Activated T-cell treated with anti-CD3 and anti-CD28 coated beads, Interleukin-2, amount 50 U/mL, for 24 hours (primary cell): ENCODE data around the gene ACTR5.
"Not testable (repeated sequence)": the region's sequence is repeated elsewhere in the genome, so short reads cannot be mapped to it uniquely, and the experiment has no call there.

Source experiments
- DNase-seq: peaks from one replicate; pipeline ENCODE4 v3.0.0-alpha.2; 2020
- H3K27ac Mint-ChIP-seq: 2 replicates; pipeline ENCODE4 v1.8.0; 2020; ENCODE audit warnings: mild to moderate bottlenecking, mixed read lengths
- H3K27me3 Mint-ChIP-seq: 2 replicates; pipeline ENCODE4 v1.8.0; 2020; ENCODE audit warnings: mixed read lengths
- H3K36me3 Mint-ChIP-seq: 2 replicates; pipeline ENCODE4 v1.8.0; 2020; ENCODE audit warnings: low read depth, mixed read lengths
- H3K4me1 Mint-ChIP-seq: 2 replicates; pipeline ENCODE4 v1.8.0; 2020; ENCODE audit warnings: low read depth, mixed read lengths
- H3K4me3 Mint-ChIP-seq: 2 replicates; pipeline ENCODE4 v1.8.0; 2020; ENCODE audit warnings: mild to moderate bottlenecking, moderate library complexity, mixed read lengths
- H3K9me3 Mint-ChIP-seq: 2 replicates; pipeline ENCODE4 v1.8.0; 2020; ENCODE audit warnings: mixed read lengths

The ACTR5 gene

DNA sequence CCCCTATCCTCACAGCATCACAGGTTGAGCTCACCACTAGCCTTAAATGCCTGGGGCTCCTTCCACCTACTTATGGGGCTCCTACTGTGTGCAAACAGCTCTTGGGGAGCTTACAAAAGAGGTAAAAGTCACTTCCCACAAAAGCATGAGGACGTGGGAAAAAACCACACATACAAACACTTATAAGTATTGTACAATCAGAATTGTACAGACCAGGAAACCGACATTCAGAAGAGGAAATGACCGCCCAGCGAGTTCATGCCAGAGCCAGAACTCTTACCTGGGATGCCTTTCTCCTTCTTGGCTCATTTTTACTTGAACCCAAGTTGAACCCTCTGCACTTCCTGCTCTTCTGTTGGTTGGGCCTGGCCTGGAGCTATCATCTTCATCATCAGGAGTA, 50.9 kb downstream of the ACTR5 start:
- Mint-ChIP-seq H3K27me3 (no peaks in the 10 kb centered on the region), H3K27ac (no peak overlapping the region), H3K36me3 (no peaks in the 10 kb centered on the region), H3K4me1 (peaks cover 25% of the 10 kb centered on the region), H3K9me3 (peaks cover 5% of the 10 kb centered on the region), H3K4me3 (no peak overlapping the region)
- no peak for DNase-seq

DNA sequence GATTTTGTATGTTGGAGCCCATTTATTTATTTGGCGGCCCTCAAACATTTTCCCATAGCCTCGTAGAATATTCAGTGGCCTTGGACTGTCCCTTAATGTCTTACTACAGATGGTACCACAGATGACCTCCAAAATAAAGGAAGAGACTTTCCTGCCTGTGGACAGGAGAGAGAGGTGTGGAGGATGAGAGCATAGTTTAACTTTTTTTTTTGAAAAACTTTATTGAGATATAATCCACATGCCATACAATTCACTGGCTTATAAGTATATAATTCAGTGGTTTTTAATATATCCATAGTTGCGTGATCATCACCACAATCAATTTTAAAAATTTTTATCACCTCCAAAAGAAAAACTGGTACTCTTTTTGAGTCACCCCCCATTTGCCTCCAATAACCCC, 52.6 kb downstream of the ACTR5 start:
- no peak overlapping the region for H3K4me3 Mint-ChIP-seq
- H3K27ac Mint-ChIP-seq: no peak overlapping the region
- DNase-seq: no peak
- peaks cover 37% of the 10 kb centered on the region for H3K4me1 Mint-ChIP-seq
- no peaks in the 10 kb centered on the region for H3K27me3 Mint-ChIP-seq
- H3K36me3 Mint-ChIP-seq: peaks cover 7% of the 10 kb centered on the region
- H3K9me3 Mint-ChIP-seq: peaks cover 5% of the 10 kb centered on the region

DNA sequence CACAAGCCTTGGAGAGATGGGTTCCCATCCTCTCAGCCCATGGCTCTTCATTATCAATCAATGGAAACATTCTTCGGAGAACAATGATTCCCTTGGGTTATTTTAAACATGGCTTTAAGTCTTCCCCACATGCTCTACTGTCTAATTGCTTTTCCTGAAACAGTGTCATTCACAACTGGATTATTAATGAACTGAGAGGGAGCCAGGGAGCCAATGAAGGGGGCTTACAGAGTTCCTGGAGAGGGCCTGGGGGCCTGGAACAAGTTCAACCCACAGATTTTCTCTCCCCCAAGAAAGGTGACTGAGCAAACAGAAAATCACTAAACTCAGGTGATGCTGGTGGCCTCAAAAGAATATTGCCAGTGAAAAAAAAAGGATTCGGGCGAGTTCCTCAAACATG, 56.0 kb downstream of the ACTR5 start:
- Mint-ChIP-seq H3K27ac (peak overlapping the region; percentile 95), H3K9me3 (no peaks in the 10 kb centered on the region), H3K4me3 (peak overlapping the region; percentile 93), H3K27me3 (no peaks in the 10 kb centered on the region), H3K36me3 (peaks cover 33% of the 10 kb centered on the region), H3K4me1 (peaks cover 46% of the 10 kb centered on the region)
- DNase-seq: no peak

DNA sequence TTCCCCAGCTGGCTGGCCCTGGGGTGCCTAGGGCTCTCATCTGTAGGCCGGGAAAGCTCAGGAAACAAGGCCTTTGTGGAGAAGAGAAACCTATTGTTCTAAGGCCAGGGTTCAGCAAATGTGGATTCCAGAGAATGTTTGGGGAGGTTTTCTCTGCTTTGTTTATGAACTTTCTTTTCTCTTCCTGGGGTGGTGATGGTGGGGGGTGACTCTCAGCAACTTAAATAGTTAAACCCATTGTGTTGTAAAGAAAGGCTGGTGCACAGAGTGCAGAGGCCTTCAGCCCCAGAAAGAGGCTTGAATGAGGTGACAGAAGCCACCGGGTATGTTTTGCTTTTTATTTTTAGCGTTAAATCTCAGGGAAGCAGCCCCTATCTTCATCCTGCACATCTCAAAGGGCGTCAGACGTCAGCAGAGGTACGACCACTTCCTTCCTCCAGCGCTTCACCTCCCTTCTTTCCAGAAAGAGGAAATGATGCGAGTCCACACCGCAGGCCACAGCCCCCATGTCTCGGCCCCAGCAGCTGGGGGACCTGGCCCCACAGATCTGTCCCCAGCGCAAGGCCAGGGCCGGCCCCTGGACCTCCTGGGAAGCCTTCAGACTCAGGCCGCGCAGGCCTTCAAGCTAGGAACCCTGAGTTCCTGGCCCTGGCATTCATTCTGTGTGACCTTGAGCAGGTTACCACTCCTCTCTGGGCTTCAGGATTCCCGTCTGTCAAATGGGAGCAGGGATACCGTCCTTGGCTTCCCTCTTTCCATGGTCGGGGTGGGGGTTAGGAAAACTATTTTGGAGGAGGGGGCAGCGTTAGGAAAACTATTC, 56.6 kb downstream of the ACTR5 start:
- peaks cover 48% of the 10 kb centered on the region for H3K4me1 Mint-ChIP-seq
- H3K9me3 Mint-ChIP-seq: no peaks in the 10 kb centered on the region
- peak overlapping the region; percentile 93 for H3K4me3 Mint-ChIP-seq
- H3K27ac Mint-ChIP-seq: peak overlapping the region; percentile 95
- no peaks in the 10 kb centered on the region for H3K27me3 Mint-ChIP-seq
- peak; percentile 74 for DNase-seq
- H3K36me3 Mint-ChIP-seq: peaks cover 40% of the 10 kb centered on the region

DNA sequence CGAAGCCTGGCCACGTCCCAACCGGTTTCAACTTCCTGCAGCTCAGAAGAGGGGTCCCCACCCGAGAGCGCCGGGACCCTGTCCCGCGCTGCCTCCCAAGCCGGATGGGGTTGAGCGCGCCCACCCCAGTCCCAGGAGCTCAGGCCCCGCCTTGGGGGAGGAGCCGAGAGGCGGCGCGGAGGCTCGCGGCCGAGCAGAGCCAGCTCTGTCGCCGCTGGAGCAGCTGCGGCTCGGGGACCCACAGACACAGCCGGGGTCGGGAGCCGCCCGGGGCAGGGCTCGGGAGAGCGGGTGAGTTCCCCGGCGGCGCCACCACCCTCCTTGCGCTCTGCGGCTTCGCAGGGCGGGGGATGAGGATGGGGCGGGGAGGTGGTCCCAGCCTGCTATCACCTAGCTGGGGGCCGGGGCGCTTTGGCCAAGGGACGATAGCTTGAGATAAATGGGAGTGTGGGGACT, 57.3 kb downstream of the ACTR5 start, which contains the start of gene PPP1R16B:
TSS of gene PPP1R16B (plus strand) at position 196 of the 456 bp plus-strand sequence. CDS start 30,229 bp downstream, outside the sequence.
- H3K27ac Mint-ChIP-seq: peak within 1 kb of the TSS; percentile 95
- H3K36me3 Mint-ChIP-seq: peaks cover 47% of the 10 kb centered on the region
- peak; percentile 88 for DNase-seq
- H3K4me1 Mint-ChIP-seq: peaks cover 55% of the 10 kb centered on the region
- H3K9me3 Mint-ChIP-seq: no peaks in the 10 kb centered on the region
- no peaks in the 10 kb centered on the region for H3K27me3 Mint-ChIP-seq
- H3K4me3 Mint-ChIP-seq: peak within 1 kb of the TSS; percentile 93

DNA sequence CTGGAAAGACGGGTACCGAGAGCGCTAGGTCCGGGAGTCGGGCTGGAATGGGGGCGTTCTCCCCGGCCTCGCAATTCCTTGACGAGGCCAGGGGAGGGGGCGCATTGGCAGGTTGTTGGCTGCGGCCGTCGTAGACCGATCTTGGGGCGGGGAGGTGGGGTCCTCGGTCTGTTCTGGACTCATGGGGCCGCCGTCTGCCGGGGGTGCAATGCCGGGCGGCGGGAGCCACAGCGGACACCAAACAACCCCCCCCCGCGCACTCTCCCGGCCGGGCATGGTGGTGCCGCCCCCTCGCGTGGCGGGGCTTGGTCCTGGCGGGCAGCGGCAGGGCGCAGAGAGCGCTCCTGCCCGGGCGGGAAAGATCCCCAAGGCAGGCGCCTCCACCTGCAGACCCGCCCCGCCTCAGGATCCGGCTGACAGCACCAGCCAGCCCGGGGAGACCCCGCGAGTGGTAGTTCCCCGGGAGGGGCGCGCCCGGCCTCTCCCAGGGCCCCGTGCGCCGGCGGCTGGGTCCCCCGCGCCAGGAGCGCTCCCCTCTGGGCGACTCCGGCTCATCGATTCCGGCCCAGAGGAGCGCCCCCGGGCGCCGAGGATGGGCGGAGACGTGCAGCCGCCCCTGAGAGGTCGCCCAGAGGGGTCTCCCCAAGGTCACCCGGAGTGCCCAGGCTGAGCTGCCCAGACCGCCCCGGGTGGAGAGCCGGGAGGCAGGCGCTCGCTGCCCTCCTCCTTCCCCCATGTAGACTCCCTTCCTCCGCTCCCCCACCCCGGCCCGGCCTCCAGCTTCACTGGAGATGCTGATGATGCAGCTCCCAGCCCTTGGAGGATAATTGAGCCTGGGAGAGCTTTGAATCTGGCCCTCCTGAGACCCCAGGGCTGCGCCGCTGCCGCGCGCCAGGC, 57.9 kb downstream of the ACTR5 start:
- DNase-seq: peak; percentile 73
- peak overlapping the region; percentile 95 for H3K27ac Mint-ChIP-seq
- no peaks in the 10 kb centered on the region for H3K9me3 Mint-ChIP-seq
- H3K27me3 Mint-ChIP-seq: no peaks in the 10 kb centered on the region
- peaks cover 53% of the 10 kb centered on the region for H3K36me3 Mint-ChIP-seq
- H3K4me1 Mint-ChIP-seq: peaks cover 61% of the 10 kb centered on the region
- peak overlapping the region; percentile 93 for H3K4me3 Mint-ChIP-seq

DNA sequence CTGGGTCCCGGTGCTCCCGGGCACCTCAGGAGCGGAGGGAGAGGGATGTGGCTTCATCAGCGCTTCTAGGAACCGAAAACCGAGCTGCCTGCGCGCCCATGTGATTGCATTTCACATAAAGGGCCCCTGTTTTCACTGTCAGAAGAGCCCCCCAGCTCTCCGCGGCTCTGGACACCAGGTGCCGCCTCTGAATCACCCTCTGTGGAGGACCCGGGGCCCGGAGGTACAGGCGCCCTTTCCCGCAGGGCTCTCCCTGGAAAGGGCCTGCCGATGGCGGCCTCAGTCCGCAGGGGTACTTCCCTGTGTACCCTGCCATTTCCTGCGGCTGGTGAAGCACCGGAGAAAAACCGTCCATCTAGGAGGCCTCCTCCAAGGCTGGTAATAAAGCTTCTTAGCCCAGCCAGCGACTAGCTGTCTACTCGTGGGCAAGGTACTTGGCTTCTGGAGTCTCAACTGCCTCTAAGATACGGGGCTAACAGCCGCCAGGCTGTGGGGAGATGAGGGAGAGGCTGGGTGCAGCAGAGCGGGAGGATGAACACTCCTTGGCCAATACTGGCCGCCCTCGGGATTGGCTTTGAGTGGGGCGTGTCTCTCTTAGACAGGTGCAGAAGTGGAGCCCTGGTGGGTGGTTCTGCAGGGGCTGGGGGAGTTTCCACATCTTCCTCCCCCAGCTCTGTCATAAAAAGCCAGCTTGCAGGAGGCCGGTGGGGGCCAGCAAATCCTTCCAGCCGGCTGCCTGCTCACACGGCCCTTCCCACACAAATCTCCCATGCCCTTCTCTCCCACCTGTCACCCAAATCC, 58.8 kb downstream of the ACTR5 start:
- H3K9me3 Mint-ChIP-seq: no peaks in the 10 kb centered on the region
- peaks cover 62% of the 10 kb centered on the region for H3K36me3 Mint-ChIP-seq
- H3K4me1 Mint-ChIP-seq: peaks cover 68% of the 10 kb centered on the region
- no peaks in the 10 kb centered on the region for H3K27me3 Mint-ChIP-seq
- H3K27ac Mint-ChIP-seq: peak overlapping the region; percentile 90
- peak; percentile 59 for DNase-seq
- peak overlapping the region; percentile 89 for H3K4me3 Mint-ChIP-seq

DNA sequence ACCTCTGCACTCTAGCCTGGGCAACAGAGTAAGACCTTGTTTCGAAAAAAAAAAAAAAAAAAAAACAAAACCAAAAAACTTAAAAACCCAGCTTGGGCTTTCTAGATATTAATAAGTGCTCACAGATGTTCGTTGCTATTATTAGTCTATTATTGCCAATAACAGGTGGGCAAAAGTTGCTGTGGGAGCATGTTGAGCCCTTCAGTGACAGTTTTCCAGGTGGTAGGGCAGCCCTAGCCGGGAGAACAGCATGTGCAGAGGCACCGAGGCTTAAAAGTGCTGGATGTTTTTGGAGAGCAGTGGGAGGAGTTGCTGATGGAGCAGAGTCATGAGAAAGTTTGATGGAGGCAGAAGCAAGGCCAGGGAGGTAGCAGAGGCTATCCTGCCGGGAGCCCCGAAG, 61.7 kb downstream of the ACTR5 start:
- peaks cover 85% of the 10 kb centered on the region for H3K36me3 Mint-ChIP-seq
- H3K4me3 Mint-ChIP-seq: peak overlapping the region; percentile 38
- DNase-seq: no peak
- peak overlapping the region; percentile 90 for H3K27ac Mint-ChIP-seq
- no peaks in the 10 kb centered on the region for H3K9me3 Mint-ChIP-seq
- peaks cover 77% of the 10 kb centered on the region for H3K4me1 Mint-ChIP-seq
- no peaks in the 10 kb centered on the region for H3K27me3 Mint-ChIP-seq

DNA sequence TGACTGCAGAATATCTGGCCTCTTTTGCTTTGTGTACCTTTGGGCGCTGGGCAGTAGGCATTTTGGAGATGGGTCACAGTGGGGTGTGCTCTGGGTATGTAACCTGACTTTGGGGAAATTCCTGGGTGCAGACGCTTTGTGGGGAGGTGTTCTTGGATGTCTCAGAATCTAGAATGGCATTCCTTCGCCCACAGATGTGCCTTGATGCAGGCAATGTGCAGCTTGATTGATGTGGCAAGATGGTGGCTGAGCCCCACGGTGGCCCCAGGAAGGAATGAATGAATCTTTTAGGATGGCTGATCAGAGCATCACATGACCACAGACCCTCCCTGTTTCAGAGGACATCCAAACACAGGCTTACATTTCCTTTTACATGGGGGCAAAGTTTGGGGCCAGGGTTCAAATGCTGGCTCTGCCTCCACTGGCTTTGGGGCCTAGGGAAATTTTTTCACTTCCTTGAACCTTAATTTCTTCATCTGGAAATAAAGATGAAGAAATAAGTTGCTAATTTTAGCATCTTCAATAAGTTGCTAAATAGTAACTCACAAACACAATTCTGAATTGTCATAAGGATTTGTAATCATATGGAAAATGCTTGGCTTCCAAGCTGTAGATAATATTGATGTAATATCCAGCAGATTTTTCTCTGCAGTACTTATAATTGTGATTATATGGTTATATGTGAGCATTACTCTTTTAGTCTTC, 62.8 kb downstream of the ACTR5 start:
- H3K4me3 Mint-ChIP-seq: peak overlapping the region; percentile 43
- H3K9me3 Mint-ChIP-seq: no peaks in the 10 kb centered on the region
- no peak for DNase-seq
- no peaks in the 10 kb centered on the region for H3K27me3 Mint-ChIP-seq
- peak overlapping the region; percentile 70 for H3K27ac Mint-ChIP-seq
- H3K36me3 Mint-ChIP-seq: peaks cover 90% of the 10 kb centered on the region
- peaks cover 84% of the 10 kb centered on the region for H3K4me1 Mint-ChIP-seq

DNA sequence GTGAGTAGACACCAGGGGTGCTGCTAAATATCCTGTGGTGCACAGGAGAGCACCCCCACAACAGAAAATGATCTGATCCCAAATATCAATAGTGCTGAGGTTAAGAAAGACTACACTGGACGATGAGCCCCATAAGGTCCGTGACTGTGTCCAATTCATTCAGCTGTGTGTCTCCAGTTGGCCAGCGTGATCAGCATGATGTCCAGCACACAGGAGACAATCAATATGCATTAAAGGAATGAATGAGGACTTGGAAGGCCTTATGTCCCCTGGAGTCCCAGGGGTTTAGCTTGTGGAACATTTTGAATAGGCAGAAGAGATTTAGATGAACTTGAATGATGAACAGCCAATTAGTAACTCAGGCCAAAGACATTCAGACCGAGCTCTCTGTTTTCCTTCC, 63.5 kb downstream of the ACTR5 start:
- no peak for DNase-seq
- H3K36me3 Mint-ChIP-seq: peaks cover 95% of the 10 kb centered on the region

DNA sequence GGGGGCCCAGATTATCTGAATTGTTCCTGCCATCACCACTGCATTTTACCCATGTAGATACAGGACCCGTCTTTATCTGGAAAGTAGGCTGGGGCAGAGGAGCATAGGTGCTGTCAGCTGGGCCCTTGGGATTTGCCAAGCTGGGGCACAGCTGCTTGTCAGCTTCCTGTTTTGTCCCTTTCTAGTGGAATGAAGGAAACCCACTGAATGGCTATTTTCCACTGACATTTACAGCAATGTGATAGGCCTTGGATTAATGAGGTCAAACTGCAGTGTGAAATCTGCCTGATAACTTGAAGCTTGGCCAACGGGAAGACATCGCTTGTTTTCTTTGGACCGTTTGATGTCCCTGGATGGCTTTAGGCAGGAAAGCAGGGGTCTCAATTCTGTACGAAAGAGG, 63.9 kb downstream of the ACTR5 start:
- peaks cover 95% of the 10 kb centered on the region for H3K36me3 Mint-ChIP-seq
- H3K9me3 Mint-ChIP-seq: no peaks in the 10 kb centered on the region
- peaks cover 93% of the 10 kb centered on the region for H3K4me1 Mint-ChIP-seq
- peak; percentile 18 for DNase-seq
- H3K4me3 Mint-ChIP-seq: no peak overlapping the region
- H3K27ac Mint-ChIP-seq: peak overlapping the region; percentile 69
- no peaks in the 10 kb centered on the region for H3K27me3 Mint-ChIP-seq

More for the DNA sequence above, 63.5 kb downstream of the ACTR5 start:
- H3K27me3 Mint-ChIP-seq: no peaks in the 10 kb centered on the region
- H3K9me3 Mint-ChIP-seq: no peaks in the 10 kb centered on the region
- H3K4me1 Mint-ChIP-seq: peaks cover 91% of the 10 kb centered on the region
- H3K27ac Mint-ChIP-seq: peak overlapping the region; percentile 69
- no peak overlapping the region for H3K4me3 Mint-ChIP-seq

DNA sequence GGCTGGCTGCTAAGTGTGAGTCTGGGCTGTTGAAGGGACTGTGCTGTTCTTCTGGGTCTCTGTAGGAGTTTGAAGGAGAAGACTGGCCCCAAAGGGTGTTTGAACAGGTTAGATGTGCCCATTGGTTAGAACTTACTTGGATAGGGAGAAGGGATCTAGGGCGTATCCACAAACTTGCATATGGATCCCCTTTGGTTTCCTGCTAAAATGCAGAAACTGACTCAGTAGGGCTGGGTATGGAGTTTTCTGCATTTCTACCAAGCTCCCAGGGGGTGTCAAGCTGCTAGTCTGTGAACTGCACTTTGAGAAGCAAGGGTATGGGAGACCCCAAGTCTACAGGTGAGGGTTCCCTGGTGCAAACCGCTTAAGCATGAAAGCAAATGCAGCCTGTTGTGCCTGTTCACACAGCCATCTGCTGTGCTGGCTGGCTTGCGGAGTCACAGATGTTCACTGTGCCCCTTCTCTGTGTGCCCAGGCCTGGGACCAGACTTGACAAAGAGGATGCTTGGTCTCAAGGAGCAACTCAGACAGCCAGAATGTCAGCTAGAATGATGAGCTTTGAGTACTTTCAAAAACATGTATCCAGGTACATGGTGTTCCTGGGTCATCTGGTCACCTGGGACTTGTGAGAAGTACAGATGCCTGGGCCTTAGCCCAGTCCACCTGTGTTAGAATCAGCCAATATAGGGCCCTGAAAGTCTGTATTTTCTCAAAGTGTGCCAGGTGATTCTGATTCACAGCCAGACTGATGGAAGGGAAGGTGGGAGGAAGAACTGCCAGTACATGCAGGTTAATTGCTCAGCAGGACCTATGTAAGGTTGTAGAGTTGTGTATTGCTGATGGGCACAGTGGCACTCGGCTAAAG, 64.7 kb downstream of the ACTR5 start:
- peak; percentile 26 for DNase-seq
- no peaks in the 10 kb centered on the region for H3K9me3 Mint-ChIP-seq
- peak overlapping the region; percentile 73 for H3K27ac Mint-ChIP-seq
- no peak overlapping the region for H3K4me3 Mint-ChIP-seq
- H3K27me3 Mint-ChIP-seq: no peaks in the 10 kb centered on the region
- H3K36me3 Mint-ChIP-seq: peaks cover 95% of the 10 kb centered on the region
- H3K4me1 Mint-ChIP-seq: peaks cover 93% of the 10 kb centered on the region

DNA sequence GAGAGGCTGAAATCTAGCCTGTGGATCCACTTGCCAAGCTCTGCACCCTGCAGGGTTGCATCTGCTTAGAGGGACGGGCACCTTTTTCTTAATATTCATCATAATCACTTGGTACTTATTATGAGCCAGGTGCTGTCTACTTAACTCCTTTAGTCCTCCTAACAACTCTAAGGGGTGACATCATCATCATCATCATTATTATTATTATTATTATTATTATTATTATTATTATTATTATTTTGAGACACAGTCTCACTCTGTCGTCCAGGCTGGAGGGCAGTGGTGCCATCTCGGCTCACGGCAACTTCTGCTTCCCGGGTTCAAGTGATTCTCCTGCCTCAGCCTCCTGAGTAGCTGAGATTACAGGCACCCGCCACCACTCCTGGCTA, 65.3 kb downstream of the ACTR5 start:
- H3K36me3 Mint-ChIP-seq: peaks cover 97% of the 10 kb centered on the region
- peaks cover 92% of the 10 kb centered on the region for H3K4me1 Mint-ChIP-seq
- H3K27me3 Mint-ChIP-seq, H3K9me3 Mint-ChIP-seq, DNase-seq, H3K4me3 Mint-ChIP-seq: not testable (repeated sequence)
- H3K27ac Mint-ChIP-seq: peak overlapping the region; percentile 73
